NK-92 (cell line): ENCODE results near the gene AQP1.

Experiments used
- DNase-seq: peaks from one replicate; lab custom pipeline; 2025; ENCODE audit not compliant: unreplicated experiment; lab: John Stamatoyannopoulos, UW

The AQP1 gene

GRCh38 chr7:30905078-30906012 is 6.3 kb upstream of the AQP1 start:
- DNase-seq, result no peak

GRCh38 chr7:30906014-30906413 is 5.6 kb upstream of the AQP1 start:
- DNase-seq, result no peak

- no peak for DNase-seq
These were observed 5.0 kb upstream of the AQP1 start for GRCh38 chr7:30906515-30907240.

- DNase-seq, result no peak
These were observed 4.0 kb upstream of the AQP1 start for GRCh38 chr7:30907527-30908267.

- no peak for DNase-seq
These were observed 3.0 kb upstream of the AQP1 start for GRCh38 chr7:30908681-30909080.

- no peak for DNase-seq
These were observed 2.2 kb upstream of the AQP1 start for GRCh38 chr7:30909431-30909830.

- no peak for DNase-seq
These were observed 1.1 kb upstream of the AQP1 start for GRCh38 chr7:30910411-30911073.

- DNase-seq, result no peak
These were observed 520 bp upstream of the AQP1 start for GRCh38 chr7:30911133-30911532.

- DNase-seq, result no peak
These were observed 523 bp downstream of the AQP1 start for GRCh38 chr7:30912021-30912730.

GRCh38 chr7:30912731-30912985 is 1.0 kb downstream of the AQP1 start:
- no peak for DNase-seq

GRCh38 chr7:30912986-30913811 is 1.5 kb downstream of the AQP1 start:
- no peak for DNase-seq

GRCh38 chr7:30913821-30914515 is 2.3 kb downstream of the AQP1 start:
- no peak for DNase-seq

- DNase-seq, result no peak
These were observed 2.9 kb downstream of the AQP1 start for GRCh38 chr7:30914596-30914995.

- DNase-seq, result no peak
These were observed 3.5 kb downstream of the AQP1 start for GRCh38 chr7:30915005-30915601.

- no peak for DNase-seq
These were observed 4.1 kb downstream of the AQP1 start for GRCh38 chr7:30915751-30916150.

- no peak for DNase-seq
These were observed 4.6 kb downstream of the AQP1 start for GRCh38 chr7:30916255-30916654.

- no peak for DNase-seq
These were observed 5.1 kb downstream of the AQP1 start for GRCh38 chr7:30916767-30917166.

- DNase-seq, result no peak
These were observed 5.7 kb downstream of the AQP1 start for GRCh38 chr7:30917216-30917893.
